Brain (organoid and tissue), 1 donor: ENCODE results near the gene SERPINI2. TPM values are rescaled to one million over a fixed set of nuclear protein-coding genes. Genes with fewer than 3 reads are reported as not detected.

Experiments
- polyA plus RNA-seq: library from polyadenylated mRNA; stranded (reverse); fragments of 350-450 nt; fragmentation: Illumina TruSeq; extraction: RNeasy Lipid Tissue Mini Kit (QIAGEN cat#74804); gene quantifications from one replicate; pipeline ENCODE4 v1.2.3, GENCODE V29; 2015; ENCODE audit warnings: low read depth, low replicate concordance; ENCODE audit not compliant: insufficient read depth

Gene SERPINI2
- polyA plus RNA-seq, 1 donor from 2014 or later: not detected

Other genes with a start within 250 kb of the SERPINI2 start
- gene ZBBX, start 93.7 kb downstream of the SERPINI2 start, polyA plus RNA-seq: not detected
- gene WDR49, start 179.9 kb upstream of the SERPINI2 start, polyA plus RNA-seq: 0.15 TPM